Natural killer cell (primary cell): ENCODE results near the gene NHSL1. TPM values are rescaled to one million over a fixed set of nuclear protein-coding genes. Genes with fewer than 3 reads are reported as not detected.

ENCODE experiments used
- ATAC-seq, 3 donors: fragments of 150-1000 bp in 2 of 3; fragments of 200-7000 bp in 1 of 3; cut with Tn5 transposase; 1 replicate in 1 of 3; 2 replicates in 2 of 3; pipeline ENCODE4 v1.10.0; 2021; ENCODE audit warnings: mild to moderate bottlenecking in 2 of 3, moderate library complexity in 2 of 3
- DNase-seq, 2 donors: peaks; one replicate each; pipeline versions ENCODE4 v3.0.0 to v3.0.0-alpha.2; 2013 to 2021; ENCODE audit warnings: mixed read lengths in 1 of 2
- H3K27ac ChIP-seq: one replicate; pipeline ENCODE4 v1.5.1; 2013; ENCODE audit warnings: mild to moderate bottlenecking, low read length
- H3K27me3 ChIP-seq: one replicate; pipeline ENCODE4 v1.6.1; 2013; ENCODE audit warnings: low read length; ENCODE audit not compliant: control insufficient read depth, insufficient read depth
- H3K36me3 ChIP-seq: one replicate; pipeline ENCODE4 v1.6.1; 2013; ENCODE audit warnings: low read length; ENCODE audit not compliant: control insufficient read depth, insufficient read depth
- H3K4me1 ChIP-seq: one replicate; pipeline ENCODE4 v1.6.1; 2013; ENCODE audit warnings: low read length; ENCODE audit not compliant: control insufficient read depth, insufficient read depth
- H3K4me3 ChIP-seq: one replicate; pipeline ENCODE4 v1.5.1; 2013; ENCODE audit warnings: low read length
- H3K9me3 ChIP-seq: one replicate; pipeline ENCODE4 v1.6.1; 2013; ENCODE audit warnings: low read length; ENCODE audit not compliant: control insufficient read depth, insufficient read depth
- H3K27ac Mint-ChIP-seq, 2 donors: one replicate each; pipeline ENCODE4 v1.8.0; 2022; ENCODE audit warnings: mild to moderate bottlenecking in 2 of 2, mixed read lengths in 2 of 2, moderate library complexity in 1 of 2
- H3K27me3 Mint-ChIP-seq, 2 donors: one replicate each; pipeline ENCODE4 v1.8.0; 2022; ENCODE audit warnings: low read depth in 2 of 2, mixed read lengths in 2 of 2
- H3K36me3 Mint-ChIP-seq: one replicate; pipeline ENCODE4 v1.8.0; 2022; ENCODE audit warnings: mixed read lengths
- H3K4me1 Mint-ChIP-seq, 2 donors: one replicate each; pipeline ENCODE4 v1.8.0; 2022; ENCODE audit warnings: mixed read lengths in 2 of 2
- H3K4me3 Mint-ChIP-seq: one replicate; pipeline ENCODE4 v1.8.0; 2022; ENCODE audit warnings: mild to moderate bottlenecking, moderate library complexity, mixed read lengths
- H3K9me3 Mint-ChIP-seq, 2 donors: one replicate each; pipeline ENCODE4 v1.8.0; 2022; ENCODE audit warnings: mixed read lengths in 2 of 2
- CTCF ChIP-seq: fragments of 200-600 bp; IDR thresholded peaks from one replicate; pipeline ENCODE4 v1.8.0; 2022; ENCODE audit warnings: antibody characterized with exemption
- WGBS: methylation state at CpG from one replicate; pipeline ENCODE4 v1.1.7; 2013; ENCODE audit warnings: missing lambda C conversion rate; ENCODE audit not compliant: insufficient coverage; 5-methylcytosine and 5-hydroxymethylcytosine counted together
- intact Hi-C: fragments of 100-400 bp; cut with micrococcal nuclease; formaldehyde crosslinking; loops from one replicate; pipeline ENCODE4 v1.14.2; 2022
- total RNA-seq, 4 donors: library from RNA; stranded (reverse); fragments of 120-200 nt in 1 of 4; gene quantifications; one replicate each; pipeline versions ENCODE4 v1.2.3 to v1.2.4, GENCODE V29; 2013 to 2022

NHSL1 gene
- total RNA-seq, 3 donors from 2014 or later (not counting 1 experiment from before 2014, with no cell fraction given) = 0.38 to 0.75 (median 0.68) TPM

GRCh38 chr6:138422861-138423260 is 76.4 kb downstream of the NHSL1 start:
- H3K36me3 ChIP-seq = no peaks in the 10 kb centered on the region
- no peak overlapping the region for H3K27ac ChIP-seq
- H3K9me3 Mint-ChIP-seq = no peaks in the 10 kb centered on the region
- H3K4me3 ChIP-seq = no peak overlapping the region
- H3K27ac Mint-ChIP-seq = no peak overlapping the region
- no peak for DNase-seq
- ATAC-seq = no peak
- no peaks in the 10 kb centered on the region for H3K36me3 Mint-ChIP-seq
- peaks cover 0 to 5% of the 10 kb centered on the region in 2 donors for H3K4me1 Mint-ChIP-seq
- H3K27me3 ChIP-seq = no peaks in the 10 kb centered on the region
- H3K4me1 ChIP-seq = no peaks in the 10 kb centered on the region
- no peak for TF ChIP-seq CTCF
- no peak overlapping the region for H3K4me3 Mint-ChIP-seq
- peaks cover 0 to 3% of the 10 kb centered on the region in 2 donors for H3K27me3 Mint-ChIP-seq
- no peaks in the 10 kb centered on the region for H3K9me3 ChIP-seq
- intact Hi-C loops = no loop called here

GRCh38 chr6:138421608-138422007 is 77.7 kb downstream of the NHSL1 start:
- Histone ChIP-seq H3K27ac (no peak overlapping the region), H3K4me3 (no peak overlapping the region), H3K27me3 (no peaks in the 10 kb centered on the region), H3K9me3 (no peaks in the 10 kb centered on the region), H3K4me1 (no peaks in the 10 kb centered on the region), H3K36me3 (peaks cover 6% of the 10 kb centered on the region)
- peaks cover 0 to 3% of the 10 kb centered on the region in 2 donors for H3K27me3 Mint-ChIP-seq
- TF ChIP-seq CTCF = no peak
- no peak for ATAC-seq
- no peaks in the 10 kb centered on the region for H3K9me3 Mint-ChIP-seq
- H3K36me3 Mint-ChIP-seq = no peaks in the 10 kb centered on the region
- peaks cover 0 to 5% of the 10 kb centered on the region in 2 donors for H3K4me1 Mint-ChIP-seq
- no peak overlapping the region for H3K4me3 Mint-ChIP-seq
- WGBS = 95% methylated on average over 10 of the region's 10 CpGs
- DNase-seq = no peak
- no peak overlapping the region for H3K27ac Mint-ChIP-seq
- intact Hi-C loops = no loop called here

GRCh38 chr6:138421089-138421488 is 78.2 kb downstream of the NHSL1 start:
- Histone ChIP-seq H3K27me3 (no peaks in the 10 kb centered on the region), H3K36me3 (peaks cover 6% of the 10 kb centered on the region), H3K9me3 (no peaks in the 10 kb centered on the region), H3K27ac (no peak overlapping the region), H3K4me1 (no peaks in the 10 kb centered on the region), H3K4me3 (no peak overlapping the region)
- peaks cover 0 to 3% of the 10 kb centered on the region in 2 donors for H3K27me3 Mint-ChIP-seq
- peaks cover 0 to 5% of the 10 kb centered on the region in 2 donors for H3K4me1 Mint-ChIP-seq
- intact Hi-C loops = no loop called here
- no peak for ATAC-seq
- no peaks in the 10 kb centered on the region for H3K9me3 Mint-ChIP-seq
- TF ChIP-seq CTCF = no peak
- no peak overlapping the region for H3K27ac Mint-ChIP-seq
- no peak overlapping the region for H3K4me3 Mint-ChIP-seq
- H3K36me3 Mint-ChIP-seq = no peaks in the 10 kb centered on the region
- WGBS = 89% methylated on average over 4 of the region's 6 CpGs
- no peak for DNase-seq

GRCh38 chr6:138420356-138420755 is 78.9 kb downstream of the NHSL1 start:
- Histone ChIP-seq H3K9me3 (no peaks in the 10 kb centered on the region), H3K27me3 (no peaks in the 10 kb centered on the region), H3K4me1 (no peaks in the 10 kb centered on the region), H3K36me3 (peaks cover 7% of the 10 kb centered on the region), H3K27ac (no peak overlapping the region), H3K4me3 (no peak overlapping the region)
- no peak for TF ChIP-seq CTCF
- intact Hi-C loops = no loop called here
- Mint-ChIP-seq H3K4me1 (peaks cover 0 to 5% of the 10 kb centered on the region in 2 donors), H3K36me3 (no peaks in the 10 kb centered on the region), H3K4me3 (no peak overlapping the region), H3K9me3 (no peaks in the 10 kb centered on the region), H3K27me3 (no peaks in the 10 kb centered on the region), H3K27ac (no peak overlapping the region)
- WGBS = 97% methylated on average over 4 of the region's 4 CpGs
- DNase-seq (no peak), ATAC-seq (no peak)
